HEK293T (cell line): ENCODE results near the gene SEMA6A.

Experiments
- CTCF ChIA-PET: fragments of 350-600 bp; formaldehyde crosslinking; extraction: SDS; loops from one replicate; lab custom pipeline; 2021; ENCODE audit warnings: antibody characterized with exemption, inconsistent platforms; lab: Yijun Ruan, JAX
- POLR2A ChIA-PET: fragments of 350-600 bp; formaldehyde crosslinking; extraction: SDS; loops from one replicate; lab custom pipeline; 2020; ENCODE audit warnings: antibody characterized with exemption, inconsistent platforms; lab: Yijun Ruan, JAX
- DNase-seq: peaks from one replicate; pipeline ENCODE4 v3.0.0; 2012; ENCODE audit warnings: mixed read lengths; ENCODE audit errors: extremely low spot score
- ARNT ChIP-seq: fragments of 450-650 bp; IDR thresholded peaks from 2 replicates; pipeline ENCODE4 v1.6.1; 2017; ENCODE audit warnings: mild to moderate bottlenecking
- BHLHE40 ChIP-seq: fragments of 450-650 bp; IDR thresholded peaks from 2 replicates; pipeline ENCODE4 v1.6.1; 2016; ENCODE audit warnings: mild to moderate bottlenecking, moderate library complexity, borderline replicate concordance
- CTBP1 ChIP-seq: fragments of 450-650 bp; IDR thresholded peaks from 2 replicates; pipeline ENCODE4 v1.6.1; 2016; ENCODE audit warnings: borderline replicate concordance
- ELF4 ChIP-seq: fragments of 450-650 bp; IDR thresholded peaks from 2 replicates; pipeline ENCODE4 v1.6.1; 2017; ENCODE audit warnings: antibody characterized with exemption
- FOXA1 ChIP-seq: fragments of 450-650 bp; IDR thresholded peaks from 2 replicates; pipeline ENCODE4 v1.6.1; 2016; ENCODE audit warnings: mild to moderate bottlenecking
- FOXK2 ChIP-seq: fragments of 450-650 bp; IDR thresholded peaks from 2 replicates; pipeline ENCODE4 v1.6.1; 2016; ENCODE audit warnings: mild to moderate bottlenecking
- FOXM1 ChIP-seq: fragments of 450-650 bp; IDR thresholded peaks from 2 replicates; pipeline ENCODE4 v1.6.1; 2017; ENCODE audit warnings: mild to moderate bottlenecking, borderline replicate concordance
- HDGF ChIP-seq: fragments of 450-650 bp; IDR thresholded peaks from 2 replicates; pipeline ENCODE4 v1.6.1; 2017; ENCODE audit warnings: antibody characterized with exemption, borderline replicate concordance
- L3MBTL2 ChIP-seq: fragments of 450-650 bp; conservative IDR thresholded peaks from 2 replicates; pipeline ENCODE4 v1.6.1; 2016; ENCODE audit warnings: mild to moderate bottlenecking
- LEF1 ChIP-seq: fragments of 450-650 bp; IDR thresholded peaks from 2 replicates; pipeline ENCODE4 v1.6.1; 2017; ENCODE audit warnings: mild to moderate bottlenecking, borderline replicate concordance
- NFRKB ChIP-seq: fragments of 450-650 bp; IDR thresholded peaks from 2 replicates; pipeline ENCODE4 v1.6.1; 2016; ENCODE audit warnings: mild to moderate bottlenecking, moderate library complexity
- SP1 ChIP-seq: fragments of 450-650 bp; IDR thresholded peaks from 2 replicates; pipeline ENCODE4 v1.6.1; 2017
- SUZ12 ChIP-seq: fragments of 450-650 bp; IDR thresholded peaks from 2 replicates; pipeline ENCODE4 v1.6.1; 2016; ENCODE audit warnings: mild to moderate bottlenecking
- TARDBP ChIP-seq: fragments of 450-650 bp; IDR thresholded peaks from 2 replicates; pipeline ENCODE4 v1.6.1; 2016
- ZNF384 ChIP-seq: fragments of 450-650 bp; IDR thresholded peaks from 2 replicates; pipeline ENCODE4 v1.6.1; 2016
- TF ChIP-seq, protein P1 (sequence below): fragments of 450-650 bp; IDR thresholded peaks from 2 replicates; pipeline ENCODE4 v1.6.1; 2016

The SEMA6A gene

DNA sequence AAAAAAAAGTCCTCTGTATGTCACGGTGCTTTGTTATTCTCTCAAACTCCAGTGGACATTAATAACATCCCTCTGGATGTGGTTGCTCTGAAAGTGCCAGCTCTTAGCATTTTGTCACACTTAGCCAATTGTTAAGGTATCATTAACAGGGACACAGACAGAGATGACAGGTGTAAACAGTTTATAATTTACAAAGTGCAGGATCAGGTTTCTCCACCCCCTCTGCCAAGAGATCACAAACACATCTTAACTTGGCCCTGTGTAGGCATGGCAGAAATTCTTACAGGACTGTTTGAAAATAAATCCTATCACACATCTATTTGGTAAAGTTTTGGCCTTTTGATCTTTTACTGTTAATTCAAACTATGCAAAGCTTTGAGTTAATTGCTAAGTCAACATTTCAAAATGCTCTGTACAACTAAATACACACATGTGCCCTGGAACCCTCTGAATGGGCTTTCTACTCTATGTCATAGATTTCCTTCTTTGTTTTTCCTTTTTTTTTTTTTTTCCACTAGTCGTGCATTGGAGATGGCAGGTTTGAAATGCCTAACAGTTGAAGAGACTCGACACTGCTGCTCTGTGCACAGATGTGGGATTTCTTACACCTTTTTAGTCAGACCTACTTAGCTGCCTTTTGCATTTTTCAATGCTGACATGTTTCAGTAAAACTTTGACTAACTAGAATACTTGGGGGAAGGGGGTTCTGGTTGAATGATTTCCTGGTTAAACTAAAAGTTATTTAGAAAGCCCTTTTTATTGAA is 41.7 kb downstream of the SEMA6A start:
- ChIA-PET CTCF (no interaction called here), POLR2A (interaction anchor here (1.5 kb wide), 1 partner anchor 21 kb away, joined by 3 read pairs; no protein-coding TSS in a partner anchor)
- TF ChIP-seq HDGF (no peak), FOXA1 (no peak), ZNF384 (peak; percentile 51)
- TF ChIP-seq, protein P1, sequence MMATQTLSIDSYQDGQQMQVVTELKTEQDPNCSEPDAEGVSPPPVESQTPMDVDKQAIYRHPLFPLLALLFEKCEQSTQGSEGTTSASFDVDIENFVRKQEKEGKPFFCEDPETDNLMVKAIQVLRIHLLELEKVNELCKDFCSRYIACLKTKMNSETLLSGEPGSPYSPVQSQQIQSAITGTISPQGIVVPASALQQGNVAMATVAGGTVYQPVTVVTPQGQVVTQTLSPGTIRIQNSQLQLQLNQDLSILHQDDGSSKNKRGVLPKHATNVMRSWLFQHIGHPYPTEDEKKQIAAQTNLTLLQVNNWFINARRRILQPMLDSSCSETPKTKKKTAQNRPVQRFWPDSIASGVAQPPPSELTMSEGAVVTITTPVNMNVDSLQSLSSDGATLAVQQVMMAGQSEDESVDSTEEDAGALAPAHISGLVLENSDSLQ, result peak; percentile 59
- DNase-seq, result no peak

DNA sequence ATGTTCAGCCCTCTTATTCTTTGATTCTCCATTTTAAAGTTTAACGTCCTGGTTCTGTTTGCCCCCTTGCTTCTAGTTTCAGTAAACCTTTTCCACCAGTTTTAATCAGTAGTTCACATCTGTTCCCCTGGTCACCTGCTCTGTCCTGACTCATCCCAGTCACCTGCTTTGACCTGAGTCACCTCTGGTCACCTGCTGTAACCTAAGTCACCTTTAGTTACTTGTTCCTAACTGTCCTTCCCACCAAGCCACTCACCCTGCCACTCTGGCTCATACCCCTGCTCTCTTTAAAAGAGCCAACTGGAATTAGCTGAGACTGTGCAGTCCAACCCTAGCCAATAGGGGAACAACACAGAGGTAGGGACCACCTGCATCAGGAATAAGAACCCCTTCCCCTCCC is 43.0 kb downstream of the SEMA6A start:
- POLR2A ChIA-PET, result no interaction called here
- DNase-seq, result no peak
- CTCF ChIA-PET, result interaction anchor here (0.6 kb wide), 1 partner anchor 1717 kb away, joined by 11 read pairs; no protein-coding TSS in a partner anchor
- TF ChIP-seq TARDBP (no peak), LEF1 (no peak), FOXM1 (no peak), SUZ12 (no peak), HDGF (no peak), CTBP1 (no peak), NFRKB (no peak), FOXA1 (no peak), BHLHE40 (no peak), FOXK2 (no peak), ZNF384 (no peak), L3MBTL2 (no peak), ELF4 (no peak), ARNT (no peak), SP1 (no peak)
- TF ChIP-seq, protein P1, result no peak

DNA sequence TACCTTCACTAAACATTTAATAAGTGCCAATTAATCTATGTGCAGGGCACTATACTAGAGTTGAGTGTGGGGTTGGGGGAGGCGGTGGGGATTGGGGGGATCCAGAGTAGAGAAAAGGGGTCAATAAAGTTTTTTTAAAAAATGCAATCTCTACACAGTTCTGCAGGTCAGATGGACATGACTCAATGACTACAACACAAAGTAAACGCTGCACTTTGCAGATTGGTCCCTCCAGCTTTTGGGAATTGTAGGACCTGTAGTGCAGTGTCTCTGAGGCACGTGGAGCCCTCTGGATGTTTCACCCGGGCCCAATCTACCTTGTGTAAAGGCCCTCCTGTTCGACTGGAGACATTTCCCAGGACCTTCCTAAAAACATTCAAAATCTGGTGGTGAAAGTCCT is 43.5 kb downstream of the SEMA6A start:
- ChIA-PET CTCF (interaction anchor here (0.6 kb wide), 1 partner anchor 1717 kb away, joined by 11 read pairs; no protein-coding TSS in a partner anchor), POLR2A (interaction anchor here (0.7 kb wide), 1 partner anchor 394 kb away, joined by 3 read pairs; no protein-coding TSS in a partner anchor)
- no peak for DNase-seq
- TF ChIP-seq FOXA1 (no peak), ARNT (no peak), LEF1 (no peak), TARDBP (no peak), SP1 (no peak), CTBP1 (no peak), FOXK2 (no peak), SUZ12 (no peak), ELF4 (no peak), HDGF (no peak), L3MBTL2 (no peak), NFRKB (no peak), BHLHE40 (no peak), FOXM1 (no peak), ZNF384 (no peak)
- TF ChIP-seq, protein P1, result no peak

DNA sequence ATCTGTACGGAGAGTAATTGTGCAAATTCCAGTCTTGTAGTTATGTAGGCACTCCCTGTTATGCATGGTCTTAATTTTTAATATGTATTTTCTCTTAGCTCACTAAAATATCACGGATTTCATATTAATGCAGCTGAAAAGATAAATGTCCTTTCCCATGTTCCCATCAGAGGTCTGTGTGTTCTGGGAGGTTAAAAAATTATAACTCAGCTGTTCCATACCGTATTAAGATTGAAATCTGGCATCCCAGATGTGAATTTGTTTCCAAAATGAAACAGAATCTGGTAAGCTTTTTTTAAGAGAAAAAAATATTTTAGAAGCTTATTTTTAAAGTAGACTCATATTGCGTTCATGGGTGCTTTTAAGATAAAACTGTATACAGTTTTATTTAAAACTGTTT is 44.3 kb downstream of the SEMA6A start:
- ChIA-PET CTCF (no interaction called here), POLR2A (no interaction called here)
- TF ChIP-seq SUZ12 (no peak), TARDBP (no peak), CTBP1 (no peak), L3MBTL2 (no peak), FOXA1 (no peak), FOXK2 (no peak), ZNF384 (no peak), HDGF (no peak), LEF1 (no peak), BHLHE40 (no peak), NFRKB (no peak), ARNT (no peak), ELF4 (no peak)
- TF ChIP-seq, protein P1, result no peak
- no peak for DNase-seq

DNA sequence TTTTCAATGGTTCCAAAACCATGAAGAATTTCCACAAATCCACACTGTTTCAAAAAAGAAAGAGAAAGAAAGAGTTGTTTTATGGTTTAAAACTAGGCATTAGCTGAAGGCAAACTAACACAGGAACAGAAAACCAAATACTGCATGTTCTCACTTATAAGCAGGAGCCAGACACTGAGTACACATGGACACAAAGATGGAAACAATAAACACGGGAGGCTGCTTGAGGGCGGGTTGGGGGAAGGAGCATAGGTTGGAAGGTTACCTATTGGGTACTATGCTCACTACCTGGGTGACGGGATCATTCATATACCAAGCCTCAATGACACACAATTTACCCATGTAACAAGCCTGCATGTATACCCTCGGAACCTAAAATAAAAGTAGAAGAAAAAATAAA is 45.0 kb downstream of the SEMA6A start:
- no peak for DNase-seq
- TF ChIP-seq CTBP1, result no peak
- no peak for TF ChIP-seq ARNT
- no peak for TF ChIP-seq FOXA1
- TF ChIP-seq L3MBTL2, result no peak
- TF ChIP-seq TARDBP, result no peak
- ChIA-PET CTCF (interaction anchor here (0.7 kb wide), 1 partner anchor 10 kb away, joined by 3 read pairs; no protein-coding TSS in a partner anchor), POLR2A (interaction anchor here (0.9 kb wide), 1 partner anchor 45 kb away, joined by 3 read pairs; the partner anchor contains the start of gene SEMA6A)
